ENCODE measurements around the gene BRD1.

DNA sequence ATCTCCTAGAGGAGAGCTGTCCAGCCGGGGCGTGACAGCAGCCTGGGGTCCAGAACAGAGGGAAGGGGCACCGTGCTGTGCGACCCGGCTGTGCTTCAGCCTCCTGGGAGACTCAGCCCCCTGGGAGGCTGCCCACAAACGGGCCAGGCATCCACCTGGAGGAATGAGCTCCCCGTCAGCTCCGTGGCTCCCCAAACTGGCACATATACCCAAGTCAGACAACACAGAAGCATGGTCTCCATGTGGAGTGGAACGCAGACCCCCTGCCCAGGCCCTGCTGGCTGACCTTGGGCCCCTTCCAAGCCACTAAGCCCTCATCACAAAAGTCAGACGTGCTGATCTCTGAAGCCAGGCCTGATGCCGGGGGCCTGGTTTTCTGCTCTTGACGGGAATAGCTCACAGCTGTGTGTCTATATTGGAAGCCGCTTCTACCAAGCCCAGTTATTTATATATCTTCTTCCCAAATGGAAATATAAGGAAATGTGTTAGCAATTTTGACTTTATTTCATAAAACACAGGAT is 91.7 kb downstream of the BRD1 start:
- TF ChIP-seq NR2C1 (IDR thresholded peaks at IDR 0.05) (no peak), NR2C1 (tag; IDR thresholded peaks at IDR 0.05) (no peak), POLR2AphosphoS5 (IDR thresholded peaks at IDR 0.05; ENCODE audit: control insufficient read depth, insufficient read depth, low read depth, low read length) (no peak), PCBP1 (IDR thresholded peaks at IDR 0.05; ENCODE audit: low read depth, low read length, poor library complexity, severe bottlenecking) (no peak), CBX5 (IDR thresholded peaks at IDR 0.05; ENCODE audit: borderline replicate concordance, low read depth) (no peak), TAF7 (tag; IDR thresholded peaks at IDR 0.05) (no peak)

Measured in K562 (cell line).